GM19468 (cell line): ENCODE data around the gene GNPNAT1.
A peak's percentile ranks its signal among the peaks of the same experiment; 100 is the strongest.
"Not testable (repeated sequence)": the region's sequence is repeated elsewhere in the genome, so short reads cannot be mapped to it uniquely, and the experiment has no call there.

Experiments
- ATAC-seq: cut with Tn5 transposase; IDR thresholded peaks from one replicate; pipeline ENCODE4 v1.9.1; 2021; ENCODE audit warnings: mild to moderate bottlenecking, moderate library complexity, moderate number of reproducible peaks; ENCODE audit not compliant: unreplicated experiment; ENCODE audit errors: extremely low read depth

GNPNAT1 gene

DNA sequence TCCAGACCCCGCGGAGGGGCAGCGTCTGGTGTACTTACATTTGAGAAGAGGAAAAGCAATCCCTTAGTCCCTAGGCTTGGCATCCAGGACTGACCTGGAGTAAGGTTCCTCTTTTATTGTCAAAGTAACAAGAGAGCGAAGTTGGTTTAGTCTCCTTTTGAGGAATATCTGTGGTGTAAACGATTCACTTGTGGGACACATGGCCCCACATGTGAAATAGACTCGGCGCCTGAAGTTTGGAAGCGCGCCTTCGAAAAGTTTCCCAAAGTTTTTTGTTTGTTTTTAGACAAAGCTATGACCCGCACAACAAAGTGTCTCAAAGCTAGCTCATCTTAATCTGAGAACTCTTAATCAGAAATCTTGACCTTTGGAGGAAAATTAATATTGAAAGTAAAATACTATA is 60.7 kb downstream of the GNPNAT1 start:
- ATAC-seq, result no peak

DNA sequence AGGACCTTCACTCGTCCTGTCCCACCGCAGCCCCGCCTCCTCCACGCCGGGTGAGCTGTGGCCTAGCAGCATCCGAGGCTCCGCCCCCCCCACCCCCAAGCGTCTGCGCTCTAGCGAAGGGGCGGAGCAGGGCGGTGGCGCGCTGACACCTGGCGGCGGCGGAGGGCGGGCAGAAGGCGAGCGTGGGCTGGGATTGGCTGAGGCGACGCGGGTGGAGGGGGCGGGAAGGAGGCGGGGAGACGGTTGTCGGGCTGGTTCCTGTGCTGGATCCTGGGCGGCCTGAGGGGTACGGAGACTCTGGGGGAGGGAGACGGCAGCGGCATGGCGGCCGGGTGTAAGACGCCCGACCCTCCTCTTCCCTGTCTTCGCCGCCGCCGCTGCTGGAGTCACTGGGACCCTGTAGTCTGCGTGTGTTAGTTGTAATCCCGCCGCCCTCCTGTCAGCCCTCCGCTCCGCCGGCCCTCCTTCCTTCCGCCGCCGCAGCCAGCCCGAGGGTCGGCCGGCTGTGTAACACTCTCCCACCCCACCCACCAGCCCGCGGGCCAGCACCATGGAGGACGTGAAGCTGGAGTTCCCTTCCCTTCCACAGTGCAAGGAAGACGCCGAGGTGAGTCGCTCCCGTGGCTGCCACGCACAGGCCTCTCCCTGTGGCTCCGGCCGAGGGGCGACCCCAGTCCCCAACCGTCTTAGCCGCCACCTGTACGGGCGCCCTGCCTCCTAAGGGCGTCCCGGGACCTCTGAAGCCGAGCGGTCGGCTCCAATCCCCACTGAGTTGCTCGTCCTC is 61.3 kb downstream of the GNPNAT1 start, which contains the start of gene STYX:
TSS of gene STYX (plus strand) at position 242 of the 784 bp plus-strand sequence. CDS start at position 551, 309 bp downstream.
- ATAC-seq, result peak; percentile 75

DNA sequence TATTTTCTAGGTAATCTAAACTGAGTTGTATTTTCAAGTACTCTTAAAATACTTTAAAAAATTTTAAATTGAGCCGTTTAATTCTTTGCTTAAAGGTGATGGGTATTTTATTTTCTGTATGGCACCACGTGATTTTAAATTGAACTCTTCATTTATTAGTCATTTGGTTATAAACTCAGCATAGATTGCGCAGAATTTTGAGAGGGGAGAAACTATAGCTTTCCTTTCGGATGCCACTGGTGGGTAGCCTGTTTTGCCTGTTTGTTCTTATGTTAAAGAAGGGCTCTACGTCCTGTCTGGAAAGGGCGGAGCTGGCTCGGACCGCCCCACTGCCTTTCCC is 61.9 kb downstream of the GNPNAT1 start:
- ATAC-seq, result no peak

DNA sequence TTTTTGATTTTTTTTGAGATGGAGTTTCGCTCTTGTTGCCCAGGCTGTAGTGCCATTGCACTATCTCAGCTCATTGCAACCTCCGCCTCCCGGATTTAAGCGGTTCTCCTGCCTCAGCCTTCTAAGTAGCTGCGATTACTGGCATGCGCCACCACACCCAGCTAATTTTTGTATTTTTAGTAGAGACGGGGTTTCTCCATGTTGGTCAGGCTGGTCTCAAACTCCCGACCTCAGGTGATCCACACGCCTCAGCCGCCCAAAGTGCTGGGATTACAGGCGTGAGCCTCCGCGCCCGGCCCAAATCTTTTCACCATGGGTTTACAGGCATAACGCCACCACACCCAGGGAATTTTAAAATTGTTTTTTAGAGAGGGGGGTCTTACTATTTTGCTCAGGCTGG is 62.4 kb downstream of the GNPNAT1 start:
- not testable (repeated sequence) for ATAC-seq

DNA sequence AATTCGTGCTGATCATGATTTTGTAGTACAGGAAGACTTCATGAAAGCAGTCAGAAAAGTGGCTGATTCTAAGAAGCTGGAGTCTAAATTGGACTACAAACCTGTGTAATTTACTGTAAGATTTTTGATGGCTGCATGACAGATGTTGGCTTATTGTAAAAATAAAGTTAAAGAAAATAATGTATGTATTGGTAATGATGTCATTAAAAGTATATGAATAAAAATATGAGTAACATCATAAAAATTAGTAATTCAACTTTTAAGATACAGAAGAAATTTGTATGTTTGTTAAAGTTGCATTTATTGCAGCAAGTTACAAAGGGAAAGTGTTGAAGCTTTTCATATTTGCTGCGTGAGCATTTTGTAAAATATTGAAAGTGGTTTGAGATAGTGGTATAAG is 63.9 kb downstream of the GNPNAT1 start:
- not testable (repeated sequence) for ATAC-seq
